Ishikawa (cell line): ENCODE data around the gene ZYX.

Experiments used
- CEBPB ChIP-seq: IDR thresholded peaks from 2 replicates; pipeline ENCODE4 v1.6.1; 2012
- CREB1 ChIP-seq: IDR thresholded peaks from 2 replicates; pipeline ENCODE4 v1.6.1; 2012; ENCODE audit warnings: low read depth
- EGR1 ChIP-seq: IDR thresholded peaks from 2 replicates; pipeline ENCODE4 v1.6.1; 2012
- EP300 ChIP-seq: IDR thresholded peaks from 2 replicates; pipeline ENCODE4 v1.6.1; 2012; ENCODE audit warnings: borderline replicate concordance
- FOXM1 ChIP-seq: IDR thresholded peaks from 2 replicates; pipeline ENCODE4 v1.6.1; 2012; ENCODE audit warnings: low read depth, borderline replicate concordance
- MAX ChIP-seq: IDR thresholded peaks from 2 replicates; pipeline ENCODE4 v1.6.1; 2012
- NFIC ChIP-seq: IDR thresholded peaks from 2 replicates; pipeline ENCODE4 v1.6.1; 2012
- RAD21 ChIP-seq: IDR thresholded peaks from 2 replicates; pipeline ENCODE4 v1.6.1; 2012; ENCODE audit warnings: low read depth
- TAF1 ChIP-seq: IDR thresholded peaks from 2 replicates; pipeline ENCODE4 v1.6.1; 2012; ENCODE audit warnings: low read depth, mild to moderate bottlenecking
- TCF12 ChIP-seq: IDR thresholded peaks from 2 replicates; pipeline ENCODE4 v1.6.1; 2012; ENCODE audit warnings: low read depth
- TEAD4 ChIP-seq: IDR thresholded peaks from 2 replicates; pipeline ENCODE4 v1.6.1; 2012
- USF1 ChIP-seq: IDR thresholded peaks from 2 replicates; pipeline ENCODE4 v1.6.1; 2012
- YY1 ChIP-seq: IDR thresholded peaks from 2 replicates; pipeline ENCODE4 v1.6.1; 2012; ENCODE audit warnings: low read depth
- ZBTB7A ChIP-seq: IDR thresholded peaks from 2 replicates; pipeline ENCODE4 v1.6.1; 2012; ENCODE audit warnings: low read depth
- TF ChIP-seq, protein P1 (sequence below): IDR thresholded peaks from 2 replicates; pipeline ENCODE4 v1.6.1; 2012; ENCODE audit warnings: low read depth, mild to moderate bottlenecking

ZYX gene

GRCh38 chr7:143375298-143376034, 5.7 kb upstream of the ZYX start:
- TF ChIP-seq YY1 (no peak), EP300 (no peak), TCF12 (no peak), TAF1 (no peak), TEAD4 (no peak), ZBTB7A (no peak), MAX (no peak), CEBPB (no peak), USF1 (no peak), RAD21 (no peak), CREB1 (no peak)

DNA sequence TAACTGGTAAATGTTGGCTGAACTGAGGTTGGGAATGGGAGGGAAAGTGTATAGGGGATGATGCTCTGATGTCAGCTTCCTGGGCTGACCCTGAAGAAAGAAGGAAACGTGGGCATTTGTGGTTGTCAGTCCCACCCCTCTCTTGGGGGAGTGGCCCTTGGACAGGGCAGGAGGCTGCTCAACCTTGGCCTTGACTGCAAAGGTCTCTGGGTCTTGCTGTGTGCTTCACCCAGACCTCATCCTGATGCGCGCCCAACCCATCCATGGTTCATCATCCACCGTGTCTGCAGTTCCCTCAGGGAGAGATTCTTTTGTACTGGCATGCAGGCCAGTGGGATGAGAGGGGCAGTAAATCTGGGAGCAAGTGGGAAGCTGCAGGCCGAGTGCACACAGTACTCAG, 4.7 kb upstream of the ZYX start:
- TF ChIP-seq TAF1 (no peak), NFIC (no peak), ZBTB7A (no peak), CEBPB (no peak), CREB1 (no peak)
- TF ChIP-seq, protein P1, sequence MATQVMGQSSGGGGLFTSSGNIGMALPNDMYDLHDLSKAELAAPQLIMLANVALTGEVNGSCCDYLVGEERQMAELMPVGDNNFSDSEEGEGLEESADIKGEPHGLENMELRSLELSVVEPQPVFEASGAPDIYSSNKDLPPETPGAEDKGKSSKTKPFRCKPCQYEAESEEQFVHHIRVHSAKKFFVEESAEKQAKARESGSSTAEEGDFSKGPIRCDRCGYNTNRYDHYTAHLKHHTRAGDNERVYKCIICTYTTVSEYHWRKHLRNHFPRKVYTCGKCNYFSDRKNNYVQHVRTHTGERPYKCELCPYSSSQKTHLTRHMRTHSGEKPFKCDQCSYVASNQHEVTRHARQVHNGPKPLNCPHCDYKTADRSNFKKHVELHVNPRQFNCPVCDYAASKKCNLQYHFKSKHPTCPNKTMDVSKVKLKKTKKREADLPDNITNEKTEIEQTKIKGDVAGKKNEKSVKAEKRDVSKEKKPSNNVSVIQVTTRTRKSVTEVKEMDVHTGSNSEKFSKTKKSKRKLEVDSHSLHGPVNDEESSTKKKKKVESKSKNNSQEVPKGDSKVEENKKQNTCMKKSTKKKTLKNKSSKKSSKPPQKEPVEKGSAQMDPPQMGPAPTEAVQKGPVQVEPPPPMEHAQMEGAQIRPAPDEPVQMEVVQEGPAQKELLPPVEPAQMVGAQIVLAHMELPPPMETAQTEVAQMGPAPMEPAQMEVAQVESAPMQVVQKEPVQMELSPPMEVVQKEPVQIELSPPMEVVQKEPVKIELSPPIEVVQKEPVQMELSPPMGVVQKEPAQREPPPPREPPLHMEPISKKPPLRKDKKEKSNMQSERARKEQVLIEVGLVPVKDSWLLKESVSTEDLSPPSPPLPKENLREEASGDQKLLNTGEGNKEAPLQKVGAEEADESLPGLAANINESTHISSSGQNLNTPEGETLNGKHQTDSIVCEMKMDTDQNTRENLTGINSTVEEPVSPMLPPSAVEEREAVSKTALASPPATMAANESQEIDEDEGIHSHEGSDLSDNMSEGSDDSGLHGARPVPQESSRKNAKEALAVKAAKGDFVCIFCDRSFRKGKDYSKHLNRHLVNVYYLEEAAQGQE: no peak

- TF ChIP-seq NFIC (no peak), CREB1 (no peak)
Measured at GRCh38 chr7:143379611-143380259, 1.4 kb upstream of the ZYX start.

DNA sequence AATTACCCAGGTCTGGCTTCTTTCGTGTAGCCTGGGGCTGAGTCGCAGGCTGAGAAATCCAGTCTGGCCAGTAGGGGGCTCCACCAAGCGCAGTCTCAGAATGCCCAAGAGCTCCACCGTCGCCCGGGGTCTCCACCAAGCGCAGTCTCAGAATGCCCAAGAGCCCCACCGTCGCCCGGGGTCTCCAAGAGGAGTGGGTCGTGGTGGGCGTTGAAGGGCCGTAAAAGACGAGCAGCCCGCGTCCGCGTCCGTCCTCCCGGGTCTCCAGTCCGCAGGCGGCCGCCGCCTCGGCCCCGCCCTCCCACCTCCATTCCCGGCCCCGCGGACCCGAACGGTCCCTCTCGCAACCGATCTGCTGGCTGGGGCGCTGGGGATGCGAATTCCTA, 892 bp upstream of the ZYX start:
- TF ChIP-seq, protein P1: no peak
- TF ChIP-seq ZBTB7A: peak; percentile 67; the same call in 1 of the 2 replicates
- TF ChIP-seq RAD21: peak; percentile 20; the same call in 1 of the 2 replicates

DNA sequence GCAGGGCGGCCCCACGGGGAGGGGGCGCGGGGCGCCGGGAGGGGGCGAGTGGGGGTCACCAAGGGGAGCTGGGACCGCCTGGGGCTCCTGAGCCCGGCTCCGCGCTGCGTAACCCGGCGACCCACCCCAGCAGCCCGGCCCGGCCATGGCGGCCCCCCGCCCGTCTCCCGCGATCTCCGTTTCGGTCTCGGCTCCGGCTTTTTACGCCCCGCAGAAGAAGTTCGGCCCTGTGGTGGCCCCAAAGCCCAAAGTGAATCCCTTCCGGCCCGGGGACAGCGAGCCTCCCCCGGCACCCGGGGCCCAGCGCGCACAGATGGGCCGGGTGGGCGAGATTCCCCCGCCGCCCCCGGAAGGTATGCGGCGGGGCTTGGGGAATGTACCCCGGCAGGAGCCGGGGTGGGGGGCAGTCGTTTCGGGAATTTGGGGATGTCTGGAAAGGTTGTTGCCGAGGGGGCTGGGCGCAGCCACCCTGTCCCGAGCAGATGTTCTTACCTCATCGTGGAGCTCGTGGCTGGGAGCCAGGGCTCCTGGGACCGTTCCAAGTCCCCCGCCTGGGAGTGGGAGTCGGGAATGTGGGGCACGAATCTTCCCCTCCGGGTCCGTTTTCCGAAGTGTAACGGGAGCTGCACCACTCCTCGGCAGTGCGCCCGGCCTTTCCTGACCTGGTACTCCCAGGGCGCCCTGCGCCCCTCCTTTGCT, 431 bp downstream of the ZYX start:
- TF ChIP-seq RAD21 (no peak), ZBTB7A (0 out of 2 replicates have a peak, but pooled peaks have one; percentile 16), NFIC (peak; percentile 91), TCF12 (0 out of 2 replicates have a peak, but pooled peaks have one; percentile 16), TAF1 (no peak), FOXM1 (no peak), MAX (peak; percentile 39; the same call in 1 of the 2 replicates), CREB1 (no peak), EGR1 (no peak), TEAD4 (0 out of 2 replicates have a peak, but pooled peaks have one; percentile 4), YY1 (no peak), EP300 (no peak), USF1 (0 out of 2 replicates have a peak, but pooled peaks have one; percentile 18)
- TF ChIP-seq, protein P1: no peak
